Left cardiac atrium (tissue), 4 donors: ENCODE results near the gene MED8. TPM values are rescaled to one million over a fixed set of nuclear protein-coding genes. Genes with fewer than 3 reads are reported as not detected.
A peak's percentile ranks its signal among the peaks of the same experiment; 100 is the strongest.

Experiments used
- ATAC-seq, 2 donors: fragments of 200-7000 bp; cut with Tn5 transposase; one replicate each; pipeline ENCODE4 v1.9.1; 2020; ENCODE audit warnings: mild to moderate bottlenecking in 2 of 2, moderate library complexity in 2 of 2
- DNase-seq: peaks from one replicate; pipeline ENCODE4 v3.0.0-alpha.2; 2020
- intact Hi-C, 2 donors: fragments of 100-400 bp; cut with DNase I; formaldehyde crosslinking; loops; one replicate each; pipeline versions ENCODE4 v1.14.1 to v1.15.1; 2022 to 2023
- long read RNA-seq: library from polyadenylated mRNA; unstranded; transcript quantifications from one replicate; pipeline ENCODE4 v2.0.0, GENCODE V29; 2021
- total RNA-seq, 2 donors: library from RNA; stranded (reverse); fragmentation: NEBNext Ultra II Directional; extraction: Animal tissue kit (Norgen Biotek cat#: 25700); gene quantifications; one replicate each; pipeline ENCODE4 v1.2.1, GENCODE V29; 2021
- donor health status: DM: no; HTN: yes; CAD: no.
- donor health status: DM: no; HTN: yes; CAD: no; lungs with severe emphysema.
- donor health status: DM: yes; HTN: yes; CAD: no.
- donor health status: Dilated cardiomyopathy.

MED8 gene, protein sequence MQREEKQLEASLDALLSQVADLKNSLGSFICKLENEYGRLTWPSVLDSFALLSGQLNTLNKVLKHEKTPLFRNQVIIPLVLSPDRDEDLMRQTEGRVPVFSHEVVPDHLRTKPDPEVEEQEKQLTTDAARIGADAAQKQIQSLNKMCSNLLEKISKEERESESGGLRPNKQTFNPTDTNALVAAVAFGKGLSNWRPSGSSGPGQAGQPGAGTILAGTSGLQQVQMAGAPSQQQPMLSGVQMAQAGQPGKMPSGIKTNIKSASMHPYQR
- total RNA-seq: 10 to 100 TPM; 19.1 to 27.4 TPM
- long read RNA-seq, transcript MED8-203 (7 exons, 1,924 nt): major isoform, 38 of 45 reads
- long read RNA-seq, partial matches to known transcripts: 3 of 45 reads
- long read RNA-seq, other reads (novel, unspliced or antisense): 3 of 45 reads

DNA sequence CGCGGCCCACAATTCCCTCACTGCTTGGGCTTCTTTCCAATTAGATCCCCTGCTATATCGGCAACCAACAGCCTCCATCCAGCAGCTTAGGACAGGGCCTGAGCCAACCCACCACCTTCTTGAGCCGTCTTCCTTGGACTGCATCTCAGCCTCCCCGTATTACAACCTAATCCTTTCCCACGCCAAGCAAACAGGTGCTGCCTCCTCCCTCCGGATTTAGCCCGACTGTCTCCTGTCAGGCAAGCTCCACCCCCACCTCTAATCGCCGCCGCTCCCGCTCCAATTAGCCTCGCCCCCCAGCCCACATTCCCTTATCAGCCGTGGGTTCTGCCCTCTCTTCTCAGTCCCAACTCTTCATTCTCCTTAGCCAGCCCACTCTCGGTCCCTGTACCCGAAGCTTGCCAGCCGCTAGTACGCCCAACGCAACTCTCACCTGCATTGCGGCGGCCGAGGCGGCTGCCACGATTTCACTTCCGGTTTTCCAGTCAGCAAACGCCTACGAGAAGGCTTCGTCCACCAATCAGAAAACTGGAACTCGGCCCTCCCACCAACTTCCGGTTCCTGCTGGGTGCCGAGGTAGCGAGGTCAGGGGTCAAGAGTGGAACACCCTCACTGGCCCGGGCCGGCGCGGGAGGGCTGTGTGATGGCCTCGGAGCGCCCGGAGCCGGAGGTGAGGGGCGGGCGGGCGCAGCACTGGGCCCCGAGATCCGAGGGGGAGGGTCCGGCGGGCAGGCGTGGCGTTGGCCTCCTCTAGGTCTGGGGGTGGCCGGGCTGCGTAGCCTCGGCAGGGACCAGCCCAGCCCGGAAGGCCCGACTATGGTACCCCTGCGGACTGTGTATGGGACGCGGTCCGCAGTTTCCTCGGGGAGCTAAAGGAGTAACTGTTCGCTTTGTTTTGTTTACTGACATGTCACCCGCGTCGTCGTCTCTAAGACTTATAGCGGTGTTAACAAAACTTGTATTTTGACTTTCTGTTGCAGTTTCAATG lies at the start of gene MED8, which contains the start of gene SZT2:
TSS of gene MED8 (minus strand) at position 475 of the 988 bp plus-strand sequence. CDS start at position 439, 36 bp downstream.
TSS of gene SZT2 (plus strand) at position 574 of the 988 bp plus-strand sequence. CDS start at position 644, 70 bp downstream.
- intact Hi-C loops: loop anchor here in 1 of 2 donors (10.0 kb wide), 1 partner anchor 155 kb away; no protein-coding TSS in a partner anchor
- peak; percentile 99 for ATAC-seq

DNA sequence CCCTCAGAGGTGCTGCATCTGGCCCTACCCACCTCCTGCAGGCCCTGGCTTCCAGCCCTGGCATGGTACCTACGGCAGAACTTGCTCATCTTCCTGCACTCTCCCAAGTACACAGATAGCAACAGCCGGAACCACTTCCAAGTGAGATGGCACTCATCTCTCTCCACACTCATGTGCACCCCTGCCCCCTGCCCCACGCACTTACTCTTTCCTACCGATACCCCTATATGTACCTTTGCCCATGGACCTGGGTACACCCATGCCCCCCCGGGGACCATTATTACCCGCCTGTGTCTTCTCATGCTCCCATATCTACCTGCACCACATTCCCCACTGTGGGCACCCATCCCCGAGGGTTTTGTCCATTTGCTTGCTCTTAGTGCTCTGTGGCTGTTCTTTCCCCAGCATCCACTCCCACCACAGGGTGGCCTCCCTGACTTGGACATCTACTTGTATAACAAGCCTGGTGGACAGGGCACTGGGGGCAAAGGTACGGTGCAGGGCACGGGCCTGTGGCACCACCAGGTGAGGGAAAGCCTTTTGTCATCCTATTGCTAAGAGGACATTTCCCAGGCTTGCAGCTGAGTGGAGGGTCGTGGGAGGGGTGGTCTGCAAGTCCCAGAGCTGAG lies 49.5 kb upstream of the MED8 start:
- ATAC-seq: no peak
- DNase-seq: no peak
- intact Hi-C loops: no loop called here

More for the DNA sequence above, at the start of gene MED8, which contains the start of gene SZT2:
- peak; percentile 96 for DNase-seq

DNA sequence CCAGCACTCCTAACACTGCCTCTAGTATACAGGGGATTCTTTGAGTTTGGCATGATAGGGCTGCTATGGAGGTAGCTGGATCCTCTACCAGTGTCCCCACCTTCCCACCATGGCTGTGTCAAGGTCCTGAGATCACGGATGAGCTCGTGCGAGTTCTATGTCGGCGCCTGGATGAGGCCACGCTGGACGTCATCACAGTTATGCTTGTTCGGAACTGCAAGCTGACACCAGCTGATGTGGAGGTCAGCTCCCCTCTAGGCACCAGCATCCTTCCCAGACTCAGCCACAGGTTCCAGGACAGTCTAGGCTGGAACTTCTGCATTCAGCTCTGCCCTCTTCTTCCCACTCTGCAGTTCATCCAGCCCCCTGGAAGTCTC lies 49.0 kb upstream of the MED8 start:
- DNase-seq (no peak), ATAC-seq (no peak)
- intact Hi-C loops: no loop called here

DNA sequence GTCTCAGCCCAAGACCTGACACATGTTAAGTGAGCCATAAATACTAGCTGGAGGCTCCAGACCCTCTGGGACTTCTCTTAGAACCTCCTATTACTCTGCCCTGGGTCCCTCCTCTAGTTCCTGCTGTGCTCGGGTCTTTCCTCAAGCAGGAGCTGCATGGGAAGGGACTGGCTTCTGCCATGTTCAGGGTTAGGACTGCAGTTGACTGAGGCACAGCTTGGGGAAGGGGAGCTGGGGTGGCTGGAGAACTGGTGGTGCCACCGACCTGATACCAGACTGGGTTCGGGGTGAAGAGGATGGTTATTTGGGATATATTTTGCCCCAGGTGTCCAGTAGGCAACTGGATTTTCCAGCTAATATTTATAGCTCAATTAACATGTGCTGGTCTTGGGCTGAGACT lies 48.4 kb upstream of the MED8 start:
- intact Hi-C loops: no loop called here
- no peak for DNase-seq
- ATAC-seq: no peak

DNA sequence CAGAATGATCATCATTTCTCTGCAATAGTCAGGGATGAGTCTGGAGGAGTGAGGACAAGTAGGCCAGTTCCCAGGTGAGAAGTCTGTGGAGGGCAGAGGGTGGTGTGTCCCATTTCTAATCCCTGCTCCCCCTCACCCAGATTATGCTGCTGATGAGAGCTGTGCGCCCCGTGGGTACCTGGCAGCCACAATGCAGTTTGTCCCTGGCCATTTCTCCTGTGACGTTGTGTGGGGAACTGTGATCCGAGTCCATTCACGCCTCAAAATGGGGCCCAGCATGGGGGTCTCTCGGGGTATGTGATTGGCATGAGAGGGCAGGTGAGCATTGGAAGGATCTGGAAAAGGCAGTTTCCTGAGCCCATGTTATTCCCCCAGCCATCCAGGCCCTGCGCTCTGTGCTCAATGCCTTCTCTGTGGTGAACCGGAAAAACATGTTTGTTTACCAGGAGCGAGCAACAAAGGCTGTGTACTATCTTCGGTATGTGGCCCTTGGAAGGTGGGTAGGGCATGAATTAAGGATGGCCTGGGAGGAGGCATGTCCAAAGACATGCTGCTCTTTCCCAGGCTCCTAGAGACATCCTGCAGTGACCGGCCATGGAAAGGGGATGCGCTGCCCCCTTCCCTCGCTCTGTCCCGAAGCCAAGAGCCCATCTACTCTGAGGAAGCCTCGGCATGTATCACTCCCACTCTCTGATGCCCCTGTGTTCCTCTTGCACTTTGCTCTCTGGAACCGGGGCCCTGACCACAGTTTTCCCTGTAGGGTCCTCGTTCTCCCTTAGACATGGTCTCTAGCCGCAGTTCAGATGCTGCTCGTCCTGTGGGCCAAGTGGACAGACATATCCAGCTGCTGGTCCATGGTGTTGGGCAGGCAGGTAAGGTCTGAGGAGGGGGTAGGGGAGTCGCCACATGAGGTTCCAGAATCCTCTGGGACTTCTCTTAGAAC lies 47.7 kb upstream of the MED8 start:
- no peak for DNase-seq
- no peak for ATAC-seq
- intact Hi-C loops: no loop called here

DNA sequence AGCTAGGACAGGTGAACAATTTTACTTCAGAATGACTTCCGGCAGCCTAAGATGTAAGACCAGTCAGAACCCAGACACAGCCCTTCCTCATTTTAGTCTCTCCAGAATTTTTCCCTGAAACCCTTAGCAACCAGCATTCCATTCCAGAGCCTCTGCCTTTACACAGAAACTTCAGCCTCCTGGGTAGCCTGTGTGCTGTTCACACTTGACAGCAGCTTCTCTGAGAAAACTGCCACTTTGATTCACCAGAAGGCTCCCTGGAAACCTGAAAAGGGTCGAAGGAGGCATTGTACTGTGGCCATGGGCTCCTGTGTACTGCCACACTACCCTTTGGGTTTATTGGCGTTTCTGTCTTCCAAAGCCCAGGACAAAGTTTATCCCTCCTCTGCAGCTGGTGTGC lies 46.8 kb upstream of the MED8 start:
- peak in 1 of 2 donors; percentile 1 for ATAC-seq
- DNase-seq: no peak
- intact Hi-C loops: no loop called here

DNA sequence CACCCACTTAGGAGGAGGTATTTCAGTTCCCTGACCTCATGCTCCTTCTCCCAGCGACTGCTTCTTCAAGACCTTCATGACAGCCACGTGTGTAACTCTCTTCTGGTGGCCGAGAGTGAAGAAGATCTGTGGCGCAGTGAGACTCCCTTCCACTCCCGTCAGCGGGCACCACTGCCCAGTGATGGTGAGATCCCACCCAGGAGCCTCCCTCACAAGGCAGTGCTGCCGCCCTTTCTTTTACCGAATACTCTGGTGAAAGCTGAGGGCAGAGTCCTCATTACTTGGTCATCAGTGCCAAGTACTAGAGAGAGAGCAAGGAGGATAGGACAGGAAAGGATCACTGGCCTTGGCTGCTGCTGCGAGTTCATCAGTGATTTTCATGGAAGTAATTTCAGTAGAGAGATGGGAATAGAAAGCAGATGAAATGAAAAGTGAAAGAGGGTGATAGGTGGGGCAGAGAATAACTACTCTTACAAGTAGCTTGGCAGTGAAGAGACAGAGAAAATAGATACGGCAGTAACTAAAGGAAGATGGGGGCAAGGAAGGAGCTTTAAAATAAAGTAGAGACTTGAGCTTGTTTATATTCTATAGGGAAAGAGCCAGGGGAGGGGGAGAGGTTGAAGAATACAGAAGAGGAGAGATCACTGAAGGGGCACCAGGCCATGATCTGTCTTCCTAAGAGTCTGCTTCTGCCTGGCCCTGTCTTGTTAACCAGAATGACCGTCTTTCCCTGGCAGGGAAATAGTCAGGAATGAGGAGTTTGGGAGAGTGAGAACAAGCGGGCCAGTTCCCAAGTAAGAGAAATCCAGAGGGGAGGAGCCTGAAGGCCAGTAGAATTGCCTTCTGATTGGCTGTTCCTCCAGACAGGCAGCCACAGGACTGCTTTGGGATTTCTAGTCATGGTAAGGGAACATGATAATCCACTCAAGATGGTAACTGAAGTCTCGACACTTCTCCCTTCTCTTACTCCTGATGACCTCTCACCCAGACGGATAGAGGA lies 45.8 kb upstream of the MED8 start:
- ATAC-seq: peak; percentile 85 to 92
- intact Hi-C loops: no loop called here
- no peak for DNase-seq

DNA sequence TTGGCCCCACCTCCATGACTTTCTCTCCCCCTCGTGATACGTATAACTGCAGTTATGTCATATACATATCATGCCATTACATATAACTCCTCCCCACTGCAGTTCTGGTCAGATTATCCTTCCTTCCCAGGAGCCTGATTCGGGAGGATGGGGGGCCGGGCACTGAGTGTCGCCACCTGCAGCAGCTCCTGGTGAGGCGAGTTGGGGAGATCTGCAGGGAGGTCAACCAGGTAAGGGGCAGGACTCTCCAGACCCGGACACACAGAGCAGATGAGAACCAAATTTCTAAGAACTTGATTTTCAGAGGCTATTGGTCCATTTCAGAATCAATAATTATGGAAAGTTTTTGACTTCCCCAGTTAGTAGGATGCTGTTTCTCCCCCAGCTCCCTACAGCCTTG lies 44.7 kb upstream of the MED8 start:
- intact Hi-C loops: no loop called here
- DNase-seq (no peak), ATAC-seq (no peak)

DNA sequence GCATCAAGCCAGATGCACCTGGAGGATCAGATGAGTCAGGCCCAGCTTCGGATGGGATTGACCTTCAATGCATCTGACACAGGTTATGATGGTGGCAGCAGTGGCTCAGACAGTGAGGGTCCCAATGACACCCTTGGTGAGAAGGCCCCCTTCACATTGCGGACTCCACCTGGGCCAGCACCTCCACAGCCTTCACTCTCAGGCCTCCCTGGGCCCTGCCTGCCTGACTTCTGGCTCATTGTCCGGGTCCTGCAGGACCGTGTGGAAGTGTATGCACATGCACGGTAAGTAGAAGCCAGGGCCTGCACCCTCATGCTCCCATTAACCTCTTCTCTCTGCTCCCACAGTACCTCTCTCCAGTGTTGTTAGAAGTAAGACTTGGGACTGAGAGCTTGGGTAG lies 43.3 kb upstream of the MED8 start:
- ATAC-seq: no peak
- DNase-seq: no peak
- intact Hi-C loops: no loop called here

DNA sequence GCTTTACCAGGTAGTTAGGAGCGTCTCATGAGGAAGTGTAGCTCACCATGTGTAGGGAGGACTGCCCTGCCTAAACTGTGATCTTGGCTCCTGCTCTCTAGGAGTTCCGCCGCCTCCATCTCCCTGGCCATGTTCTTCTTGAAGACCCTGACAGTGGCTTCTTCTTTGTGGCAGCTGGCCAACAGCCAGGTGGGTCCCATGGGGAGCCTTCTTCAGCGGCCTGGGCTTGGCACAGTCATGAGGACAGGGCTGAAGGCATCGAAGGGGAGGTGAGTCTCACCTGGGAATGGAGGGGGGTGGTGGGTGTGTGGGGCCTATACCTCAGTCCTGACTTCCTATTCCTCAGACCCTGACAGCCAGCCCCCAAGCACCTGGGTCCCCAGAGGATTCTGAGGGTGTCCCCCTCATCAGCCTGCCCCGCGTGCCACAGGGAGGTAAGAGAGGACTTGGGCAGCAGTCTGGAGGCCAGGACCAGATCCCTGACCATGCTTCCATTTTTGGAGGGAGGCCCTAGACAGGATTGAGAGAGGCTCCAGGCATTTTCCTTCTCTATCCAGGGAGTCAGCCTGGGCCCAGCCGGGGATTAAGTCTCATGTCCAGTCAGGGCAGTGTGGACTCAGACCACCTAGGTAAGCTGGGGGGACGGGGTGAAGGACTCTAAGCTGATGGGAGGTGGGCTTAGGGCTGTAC lies 42.7 kb upstream of the MED8 start:
- ATAC-seq (no peak), DNase-seq (no peak)
- intact Hi-C loops: no loop called here

DNA sequence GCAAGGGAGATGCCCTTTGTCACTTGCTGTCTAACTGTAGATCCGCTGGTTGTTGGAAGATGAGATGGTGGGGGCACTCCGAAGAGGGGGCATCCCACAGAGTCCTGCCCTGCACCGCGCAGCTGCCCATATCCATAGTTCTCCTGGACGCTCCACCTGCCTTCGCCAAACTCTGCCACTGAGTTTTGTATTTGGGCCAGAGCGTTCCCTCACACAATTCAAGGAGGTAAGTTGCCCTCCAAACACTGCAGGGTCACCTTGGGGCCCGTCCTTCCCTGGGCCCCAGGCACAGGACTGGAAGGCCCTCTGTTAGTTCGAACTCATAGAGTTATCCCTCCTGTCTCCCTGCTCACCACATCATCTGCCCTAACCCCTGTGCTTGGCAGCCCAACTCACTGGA lies 42.1 kb upstream of the MED8 start:
- DNase-seq (no peak), ATAC-seq (no peak)
- intact Hi-C loops: no loop called here

DNA sequence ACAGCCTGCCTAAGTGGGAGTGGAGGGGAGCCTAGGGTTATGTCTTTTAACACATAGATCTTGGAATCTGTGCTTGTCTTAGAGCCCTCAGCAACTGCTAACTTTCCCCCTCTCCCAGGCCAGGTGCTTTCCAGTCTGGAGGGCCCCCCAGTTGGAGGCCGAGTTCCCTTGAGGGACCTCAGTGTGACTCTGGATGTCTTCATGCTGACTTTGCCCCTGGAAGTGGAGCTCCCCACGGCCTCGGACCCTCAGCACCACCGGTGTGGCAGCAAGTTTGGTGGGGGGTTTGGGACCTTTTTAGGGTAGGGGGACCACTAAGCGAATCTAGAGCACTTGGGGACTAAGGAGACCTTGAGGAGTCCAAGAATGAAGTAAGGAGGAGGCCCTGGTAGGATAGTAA lies 41.2 kb upstream of the MED8 start:
- DNase-seq (no peak), ATAC-seq (no peak)

DNA sequence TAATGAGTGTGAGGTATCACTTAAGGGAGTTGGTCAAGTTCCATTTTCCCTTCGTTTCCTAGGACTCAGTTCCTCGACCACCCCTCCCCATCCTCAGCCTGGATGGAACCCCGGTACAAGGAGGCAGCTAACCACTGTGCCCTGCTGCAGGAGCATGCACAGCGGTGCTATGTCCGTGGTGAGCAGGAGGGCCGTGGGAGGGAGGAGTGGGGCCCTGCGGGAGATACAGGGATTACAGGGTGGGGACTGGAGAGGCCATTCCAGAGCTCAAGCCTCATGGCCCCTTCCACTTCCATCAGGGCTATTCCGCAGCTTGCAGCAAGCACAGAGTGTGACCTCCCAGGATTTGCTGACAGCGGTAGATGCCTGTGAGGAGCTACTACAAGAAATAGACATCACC lies 38.3 kb upstream of the MED8 start:
- ATAC-seq (no peak), DNase-seq (no peak)
- intact Hi-C loops: no loop called here

More for the DNA sequence above, 41.2 kb upstream of the MED8 start:
- intact Hi-C loops: no loop called here

DNA sequence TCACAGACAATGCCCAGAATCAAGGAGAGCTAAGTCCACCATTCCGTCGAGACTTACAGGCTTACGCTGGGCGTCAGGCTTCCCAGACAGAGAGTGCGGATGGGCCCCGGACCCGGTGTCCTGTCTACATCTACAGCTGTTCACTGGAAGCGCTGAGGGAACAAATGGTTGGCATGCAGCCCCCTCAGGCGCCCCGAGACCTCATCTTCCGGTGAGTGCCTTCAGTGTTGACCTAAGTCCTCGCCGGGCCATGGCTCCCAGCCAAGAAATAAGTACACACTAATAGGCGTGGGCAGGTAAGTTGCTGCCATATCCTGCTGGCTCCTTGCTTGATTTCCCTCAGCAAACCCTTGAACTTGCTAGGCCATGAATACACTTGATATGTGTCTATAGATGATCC lies 37.9 kb upstream of the MED8 start:
- ATAC-seq (no peak), DNase-seq (no peak)
- intact Hi-C loops: no loop called here

DNA sequence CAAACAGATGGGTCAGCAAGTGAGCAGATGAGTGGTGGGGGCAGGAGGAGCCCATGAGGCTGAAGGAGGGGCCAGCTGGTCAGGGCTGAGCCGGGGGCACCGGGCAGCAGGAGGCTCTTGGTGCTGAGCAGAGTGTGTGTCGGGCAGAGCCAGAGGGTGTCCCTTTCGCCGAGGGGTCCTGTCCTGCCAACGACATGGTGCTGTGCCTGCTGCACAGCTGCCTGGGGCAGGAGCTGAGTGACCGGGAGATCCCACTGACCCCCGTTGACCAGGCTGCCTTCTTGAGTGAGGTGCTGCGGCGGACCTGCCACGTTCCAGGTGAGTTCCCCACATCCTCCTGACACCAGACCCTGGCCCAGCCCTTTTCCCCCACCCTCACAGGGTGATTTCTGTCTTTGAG lies 36.6 kb upstream of the MED8 start:
- ATAC-seq (no peak), DNase-seq (no peak)
- intact Hi-C loops: no loop called here

DNA sequence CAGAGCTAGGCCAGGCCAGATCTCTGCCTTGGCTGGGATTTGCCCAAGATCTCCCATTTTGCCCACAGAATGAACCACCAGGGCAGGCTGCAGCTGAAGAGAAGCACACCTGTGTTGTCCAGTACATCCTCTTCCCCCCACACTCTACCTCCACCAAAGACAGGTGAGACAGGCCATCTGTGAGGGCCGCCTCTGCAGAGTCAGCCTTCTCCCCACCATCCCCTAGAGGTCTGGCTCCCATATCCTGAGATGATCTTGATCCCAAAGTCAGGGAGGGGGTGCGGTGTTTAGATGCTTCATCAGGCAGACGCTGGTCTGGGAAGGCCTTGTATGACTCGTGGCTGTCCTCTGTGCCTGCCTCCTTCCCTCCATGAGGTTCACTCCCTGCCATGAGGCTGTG lies 35.4 kb upstream of the MED8 start:
- intact Hi-C loops: no loop called here
- no peak for ATAC-seq
- DNase-seq: no peak
